GM18505 (cell line): ENCODE data around the gene ELAPOR1.

Experiments
- ATAC-seq: cut with Tn5 transposase; IDR thresholded peaks from one replicate; pipeline ENCODE4 v1.9.1; 2021; ENCODE audit not compliant: unreplicated experiment
- POLR2A ChIP-seq: IDR thresholded peaks from 4 replicates; pipeline ENCODE4 v1.6.1; 2011; ENCODE audit warnings: borderline replicate concordance; ENCODE audit not compliant: insufficient read depth, insufficient read length; ENCODE audit errors: extremely low read depth

The ELAPOR1 gene

GRCh38 chr1:109084563-109085517 is 29.1 kb upstream of the ELAPOR1 start:
- no peak for TF ChIP-seq POLR2A
- no peak for ATAC-seq

GRCh38 chr1:109089242-109090015 is 24.5 kb upstream of the ELAPOR1 start:
- ATAC-seq, result no peak
- no peak for TF ChIP-seq POLR2A

GRCh38 chr1:109090196-109091077 is 23.5 kb upstream of the ELAPOR1 start, which contains the start of gene TMEM167B:
Gene TMEM167B, plus strand, starts transcription at chr1:109090764. Its CDS starts 109 bp downstream, at chr1:109090873.
- TF ChIP-seq POLR2A, result peak; percentile 74
- ATAC-seq, result peak; percentile 87

GRCh38 chr1:109091078-109091838 is 22.7 kb upstream of the ELAPOR1 start:
- TF ChIP-seq POLR2A, result no peak
- ATAC-seq, result peak; percentile 51

GRCh38 chr1:109091839-109092193 is 22.1 kb upstream of the ELAPOR1 start:
- no peak for ATAC-seq

GRCh38 chr1:109094377-109094803 is 19.5 kb upstream of the ELAPOR1 start:
- no peak for ATAC-seq
- no peak for TF ChIP-seq POLR2A

More at GRCh38 chr1:109091839-109092193, 22.1 kb upstream of the ELAPOR1 start:
- TF ChIP-seq POLR2A, result no peak

- no peak for ATAC-seq
- no peak for TF ChIP-seq POLR2A
Measured at GRCh38 chr1:109094871-109095270, 19.0 kb upstream of the ELAPOR1 start.

- no peak for ATAC-seq
Measured at GRCh38 chr1:109095631-109096030, 18.3 kb upstream of the ELAPOR1 start.

GRCh38 chr1:109096120-109096519 is 17.8 kb upstream of the ELAPOR1 start:
- ATAC-seq, result no peak
- TF ChIP-seq POLR2A, result no peak

More at GRCh38 chr1:109095631-109096030, 18.3 kb upstream of the ELAPOR1 start:
- TF ChIP-seq POLR2A, result no peak

GRCh38 chr1:109099938-109100773 is 13.8 kb upstream of the ELAPOR1 start:
- TF ChIP-seq POLR2A, result peak; percentile 100
- peak; percentile 76 for ATAC-seq
